Measurements from ENCODE around the gene CLEC11A.

CLEC11A gene

GRCh38 chr19:50694815-50695145 lies 28.4 kb upstream of the CLEC11A start (continued):
- TF ChIP-seq ELK4 (IDR thresholded peaks at IDR 0.05; ENCODE audit: borderline replicate concordance, low read depth, low read length) = no peak
- TF ChIP-seq ZNF362 (tag by site-specific recombination; IDR thresholded peaks at IDR 0.05) = no peak
- TF ChIP-seq ZNF768 (tag by site-specific recombination; IDR thresholded peaks at IDR 0.05) = no peak
- no peak for TF ChIP-seq MYNN (tag by site-specific recombination; IDR thresholded peaks at IDR 0.05; ENCODE audit: borderline replicate concordance)

- CTCF ChIA-PET = interaction anchor here (0.6 to 1.4 kb wide), 2 partner anchors 8 to 10 kb away, joined by 3 read pairs; no protein-coding TSS in a partner anchor
- Histone ChIP-seq H3K4me3 (ENCODE audit: low read depth, low read length) (no peak overlapping the region), H3K27ac (ENCODE audit: extremely low read depth, low read depth, low read length) (no peak overlapping the region), H3K4me1 (ENCODE audit: control insufficient read depth, insufficient read depth, low read length) (no peaks in the 10 kb centered on the region), H3K9me3 (ENCODE audit: control insufficient read depth, insufficient read depth, low read depth, low read length) (no peaks in the 10 kb centered on the region), H3K36me3 (ENCODE audit: control insufficient read depth in 2 of 2, insufficient read depth in 1 of 2, low read length in 2 of 2) (no peaks in the 10 kb centered on the region)
- POLR2A ChIA-PET = interaction anchor here (0.5 to 0.7 kb wide), 3 partner anchors 29 to 1020 kb away, joined by 3 to 4 read pairs (median 3); no protein-coding TSS in a partner anchor
- TF ChIP-seq EGR2 (tag by site-specific recombination; IDR thresholded peaks at IDR 0.05; ENCODE audit: low read depth) (no peak), ZBTB26 (tag by site-specific recombination; optimal IDR thresholded peaks at IDR 0.05) (peak; percentile 53), BCL6B (tag by site-specific recombination; IDR thresholded peaks at IDR 0.05) (no peak), ZNF514 (tag by site-specific recombination; IDR thresholded peaks at IDR 0.05) (no peak), ZNF19 (tag by site-specific recombination; IDR thresholded peaks at IDR 0.05; ENCODE audit: low read depth) (no peak), ZNF398 (tag by site-specific recombination; IDR thresholded peaks at IDR 0.05) (peak; percentile 85), ZNF645 (tag by site-specific recombination; IDR thresholded peaks at IDR 0.05) (no peak), ZNF501 (tag by site-specific recombination; IDR thresholded peaks at IDR 0.05) (no peak), ZNF280D (tag by site-specific recombination; IDR thresholded peaks at IDR 0.05) (no peak), ZNF366 (tag by site-specific recombination; conservative IDR thresholded peaks at IDR 0.05) (no peak), SP3 (tag by site-specific recombination; IDR thresholded peaks at IDR 0.05) (peak; percentile 41), ZNF707 (tag by site-specific recombination; IDR thresholded peaks at IDR 0.05) (no peak), ZNF701 (tag by site-specific recombination; IDR thresholded peaks at IDR 0.05) (no peak), ZNF10 (tag by site-specific recombination; IDR thresholded peaks at IDR 0.05) (no peak), ZFHX2 (tag by site-specific recombination; conservative IDR thresholded peaks at IDR 0.05) (peak; percentile 48; the same call in 1 of the 2 replicates), ZBTB17 (tag by site-specific recombination; IDR thresholded peaks at IDR 0.05) (0 out of 2 replicates have a peak, but pooled peaks have one; percentile 32), ZNF580 (tag by site-specific recombination; IDR thresholded peaks at IDR 0.05) (no peak), ZSCAN4 (tag by site-specific recombination; IDR thresholded peaks at IDR 0.05) (no peak)
These were observed 27.7 kb upstream of the CLEC11A start for GRCh38 chr19:50695251-50696093.
